ENCODE results near the gene TCP10L. TPM values are rescaled to one million over a fixed set of nuclear protein-coding genes. Genes with fewer than 3 reads are reported as not detected.
"Not testable (repeated sequence)": the region's sequence is repeated elsewhere in the genome, so short reads cannot be mapped to it uniquely, and the experiment has no call there.

The TCP10L gene
- 1.7 TPM for polyA plus RNA-seq (2013, experiment 1 of 4)
- polyA plus RNA-seq (2013, experiment 2 of 4) = 2.3 TPM
- polyA plus RNA-seq (2013, experiment 3 of 4) = 2.0 TPM
- 3.9 TPM for polyA plus RNA-seq (2013, experiment 4 of 4)

GRCh38 chr21:32585042-32585710, at the start of gene TCP10L:
Gene TCP10L, minus strand, starts transcription at chr21:32585523. Its CDS starts 1,219 bp downstream, at chr21:32584304.
- no peaks in the 10 kb centered on the region for H3K4me1 ChIP-seq (ENCODE audit: control insufficient read depth, insufficient read depth, low read length)
- no peaks in the 10 kb centered on the region for H3K27me3 ChIP-seq (ENCODE audit: control insufficient read depth, insufficient read depth, low read length, poor library complexity, severe bottlenecking)
- H3K36me3 ChIP-seq (ENCODE audit: control insufficient read depth, insufficient read depth, low read length) = no peaks in the 10 kb centered on the region
- no peak within 1 kb of the TSS for H3K27ac ChIP-seq (ENCODE audit: insufficient read depth, low read depth, low read length, poor library complexity, severe bottlenecking)
- no peak within 1 kb of the TSS for H3K4me3 ChIP-seq (ENCODE audit: insufficient read depth, low read depth, low read length)
- H3K9me3 ChIP-seq (ENCODE audit: control insufficient read depth, low read length) = no peaks in the 10 kb centered on the region
- 92% methylated on average over 17 of the region's 17 CpGs for WGBS, 2 experiments

- no peaks in the 10 kb centered on the region for H3K4me1 ChIP-seq (ENCODE audit: control insufficient read depth, insufficient read depth, low read length)
- H3K4me3 ChIP-seq (ENCODE audit: insufficient read depth, low read depth, low read length) = no peak overlapping the region
- no peaks in the 10 kb centered on the region for H3K9me3 ChIP-seq (ENCODE audit: control insufficient read depth, low read length)
- no peaks in the 10 kb centered on the region for H3K27me3 ChIP-seq (ENCODE audit: control insufficient read depth, insufficient read depth, low read length, poor library complexity, severe bottlenecking)
- H3K27ac ChIP-seq (ENCODE audit: insufficient read depth, low read depth, low read length, poor library complexity, severe bottlenecking) = no peak overlapping the region
- 96 to 100% methylated on average over 2 to 3 of the region's 3 CpGs for WGBS, 2 experiments
- H3K36me3 ChIP-seq (ENCODE audit: control insufficient read depth, insufficient read depth, low read length) = no peaks in the 10 kb centered on the region
Measured at GRCh38 chr21:32626621-32627196, 41.4 kb upstream of the TCP10L start.

GRCh38 chr21:32618218-32618617, 32.9 kb upstream of the TCP10L start:
- not testable (repeated sequence) for H3K27ac ChIP-seq (ENCODE audit: insufficient read depth, low read depth, low read length, poor library complexity, severe bottlenecking); H3K4me3 ChIP-seq (ENCODE audit: insufficient read depth, low read depth, low read length); H3K27me3 ChIP-seq (ENCODE audit: control insufficient read depth, insufficient read depth, low read length, poor library complexity, severe bottlenecking); H3K36me3 ChIP-seq (ENCODE audit: control insufficient read depth, insufficient read depth, low read length); H3K4me1 ChIP-seq (ENCODE audit: control insufficient read depth, insufficient read depth, low read length); H3K9me3 ChIP-seq (ENCODE audit: control insufficient read depth, low read length)
- 73 to 85% methylated on average over 6 of the region's 6 CpGs for WGBS, 2 experiments

- 89 to 92% methylated on average over 16 of the region's 16 CpGs for WGBS, 2 experiments
- H3K27ac ChIP-seq (ENCODE audit: insufficient read depth, low read depth, low read length, poor library complexity, severe bottlenecking) = no peak overlapping the region
Measured at GRCh38 chr21:32613436-32614043, 28.2 kb upstream of the TCP10L start.

GRCh38 chr21:32612999-32613337, 27.6 kb upstream of the TCP10L start:
- peak overlapping the region; percentile 94 for H3K27ac ChIP-seq (ENCODE audit: insufficient read depth, low read depth, low read length, poor library complexity, severe bottlenecking)

More at GRCh38 chr21:32613436-32614043, 28.2 kb upstream of the TCP10L start:
- Histone ChIP-seq H3K9me3 (ENCODE audit: control insufficient read depth, low read length) (no peaks in the 10 kb centered on the region), H3K27me3 (ENCODE audit: control insufficient read depth, insufficient read depth, low read length, poor library complexity, severe bottlenecking) (no peaks in the 10 kb centered on the region), H3K4me3 (ENCODE audit: insufficient read depth, low read depth, low read length) (peak overlapping the region; percentile 99), H3K4me1 (ENCODE audit: control insufficient read depth, insufficient read depth, low read length) (no peaks in the 10 kb centered on the region), H3K36me3 (ENCODE audit: control insufficient read depth, insufficient read depth, low read length) (peaks cover under 1% of the 10 kb centered on the region)

GRCh38 chr21:32612075-32612998, 27.0 kb upstream of the TCP10L start, which contains the start of gene CFAP298:
Gene CFAP298, minus strand, starts transcription at chr21:32612377. Its CDS starts 134 bp downstream, at chr21:32612243.
- Histone ChIP-seq H3K27ac (ENCODE audit: insufficient read depth, low read depth, low read length, poor library complexity, severe bottlenecking) (peak within 1 kb of the TSS; percentile 94), H3K4me3 (ENCODE audit: insufficient read depth, low read depth, low read length) (peak within 1 kb of the TSS; percentile 99), H3K9me3 (ENCODE audit: control insufficient read depth, low read length) (no peaks in the 10 kb centered on the region), H3K27me3 (ENCODE audit: control insufficient read depth, insufficient read depth, low read length, poor library complexity, severe bottlenecking) (no peaks in the 10 kb centered on the region), H3K36me3 (ENCODE audit: control insufficient read depth, insufficient read depth, low read length) (peaks cover 4% of the 10 kb centered on the region), H3K4me1 (ENCODE audit: control insufficient read depth, insufficient read depth, low read length) (no peaks in the 10 kb centered on the region)
- WGBS, 2 experiments = 0% methylated on average over 81 of the region's 81 CpGs

More at GRCh38 chr21:32612999-32613337, 27.6 kb upstream of the TCP10L start:
- Histone ChIP-seq H3K36me3 (ENCODE audit: control insufficient read depth, insufficient read depth, low read length) (peaks cover 4% of the 10 kb centered on the region), H3K27me3 (ENCODE audit: control insufficient read depth, insufficient read depth, low read length, poor library complexity, severe bottlenecking) (no peaks in the 10 kb centered on the region), H3K9me3 (ENCODE audit: control insufficient read depth, low read length) (no peaks in the 10 kb centered on the region), H3K4me1 (ENCODE audit: control insufficient read depth, insufficient read depth, low read length) (no peaks in the 10 kb centered on the region), H3K4me3 (ENCODE audit: insufficient read depth, low read depth, low read length) (peak overlapping the region; percentile 99)
- 15 to 16% methylated on average over 15 of the region's 15 CpGs for WGBS, 2 experiments

- Histone ChIP-seq H3K4me1 (ENCODE audit: control insufficient read depth, insufficient read depth, low read length) (no peaks in the 10 kb centered on the region), H3K27me3 (ENCODE audit: control insufficient read depth, insufficient read depth, low read length, poor library complexity, severe bottlenecking) (no peaks in the 10 kb centered on the region), H3K36me3 (ENCODE audit: control insufficient read depth, insufficient read depth, low read length) (peaks cover 10% of the 10 kb centered on the region), H3K27ac (ENCODE audit: insufficient read depth, low read depth, low read length, poor library complexity, severe bottlenecking) (peak overlapping the region; percentile 94), H3K4me3 (ENCODE audit: insufficient read depth, low read depth, low read length) (peak overlapping the region; percentile 99), H3K9me3 (ENCODE audit: control insufficient read depth, low read length) (no peaks in the 10 kb centered on the region)
- 0 to 1% methylated on average over 28 of the region's 28 CpGs for WGBS, 2 experiments
Measured at GRCh38 chr21:32611471-32611997, 26.2 kb upstream of the TCP10L start.

GRCh38 chr21:32610940-32611339, 25.6 kb upstream of the TCP10L start:
- not testable (repeated sequence) for H3K4me1 ChIP-seq (ENCODE audit: control insufficient read depth, insufficient read depth, low read length); H3K27ac ChIP-seq (ENCODE audit: insufficient read depth, low read depth, low read length, poor library complexity, severe bottlenecking); H3K9me3 ChIP-seq (ENCODE audit: control insufficient read depth, low read length); H3K27me3 ChIP-seq (ENCODE audit: control insufficient read depth, insufficient read depth, low read length, poor library complexity, severe bottlenecking)
- WGBS, 2 experiments = 82 to 84% methylated on average over 13 to 16 of the region's 17 CpGs
- H3K36me3 ChIP-seq (ENCODE audit: control insufficient read depth, insufficient read depth, low read length) = peaks cover 16% of the 10 kb centered on the region
- H3K4me3 ChIP-seq (ENCODE audit: insufficient read depth, low read depth, low read length) = peak overlapping the region; percentile 99

GRCh38 chr21:32608851-32609250, 23.5 kb upstream of the TCP10L start:
- Histone ChIP-seq H3K27me3 (ENCODE audit: control insufficient read depth, insufficient read depth, low read length, poor library complexity, severe bottlenecking) (no peaks in the 10 kb centered on the region), H3K27ac (ENCODE audit: insufficient read depth, low read depth, low read length, poor library complexity, severe bottlenecking) (no peak overlapping the region), H3K36me3 (ENCODE audit: control insufficient read depth, insufficient read depth, low read length) (peaks cover 18% of the 10 kb centered on the region), H3K4me1 (ENCODE audit: control insufficient read depth, insufficient read depth, low read length) (peaks cover 11% of the 10 kb centered on the region), H3K4me3 (ENCODE audit: insufficient read depth, low read depth, low read length) (no peak overlapping the region), H3K9me3 (ENCODE audit: control insufficient read depth, low read length) (no peaks in the 10 kb centered on the region)
- 91 to 96% methylated on average over 5 of the region's 5 CpGs for WGBS, 2 experiments
